HG02943 (cell line): ENCODE data around the gene ATP2B2.

ENCODE experiments used
- ATAC-seq: cut with Tn5 transposase; IDR thresholded peaks from one replicate; pipeline ENCODE4 v1.9.1; 2021; ENCODE audit warnings: mild to moderate bottlenecking, low read depth, moderate library complexity; ENCODE audit not compliant: unreplicated experiment

Gene ATP2B2

DNA sequence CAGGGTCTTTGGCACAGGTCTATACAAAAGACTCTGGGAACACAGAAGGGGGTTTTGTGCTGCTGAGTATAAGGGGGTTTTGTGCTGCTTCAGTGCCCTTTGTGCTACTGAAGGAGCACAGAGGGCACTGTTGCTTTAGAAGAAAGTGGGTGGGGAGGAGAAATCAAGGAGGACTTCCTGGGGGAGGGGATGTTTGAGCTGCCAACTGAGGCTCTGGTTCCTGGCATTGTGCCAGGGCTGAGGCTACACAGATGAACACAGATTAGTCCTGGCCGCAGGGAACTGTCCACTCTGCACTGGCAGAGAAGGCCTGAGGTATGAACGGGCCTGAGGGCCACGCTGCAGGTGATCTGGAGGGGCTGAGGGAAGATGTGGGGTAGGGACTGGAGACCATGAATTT, 152.2 kb downstream of the ATP2B2 start:
- ATAC-seq = no peak

GRCh38 chr3:10352146-10352911, 153.1 kb downstream of the ATP2B2 start:
- no peak for ATAC-seq

DNA sequence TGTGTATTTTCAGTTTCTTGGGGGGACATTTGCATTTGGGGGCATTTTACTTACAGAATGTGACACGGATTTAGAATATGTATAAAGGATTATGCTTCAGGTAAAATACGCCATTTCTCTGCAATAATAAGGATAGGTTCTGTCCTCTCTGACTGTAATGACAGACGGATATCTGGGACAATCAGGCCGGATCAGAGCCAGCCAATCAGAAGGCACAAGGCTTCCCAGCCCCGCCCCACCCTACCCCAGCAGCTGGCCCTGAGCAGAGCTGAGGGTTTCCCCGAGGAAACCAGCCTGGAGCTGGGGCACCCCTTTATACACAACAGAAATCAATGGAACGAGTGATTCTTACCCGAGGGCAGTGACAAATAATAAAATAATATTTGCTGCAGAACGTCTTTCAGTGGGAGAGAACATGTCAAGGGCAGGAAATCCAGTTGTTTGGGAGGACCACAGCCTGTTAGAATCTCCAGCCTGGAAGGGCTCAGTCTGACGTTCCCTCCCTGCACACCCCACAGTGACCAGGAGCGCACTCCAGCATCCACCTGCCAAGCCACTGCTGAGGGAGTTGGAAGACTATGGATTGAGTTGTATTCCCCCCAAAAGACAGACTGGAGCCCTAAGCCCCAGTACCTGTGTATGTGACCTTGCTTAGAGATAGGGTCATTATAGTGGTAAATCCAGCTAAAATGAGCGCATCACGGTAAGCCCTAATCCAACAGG, 154.2 kb downstream of the ATP2B2 start:
- no peak for ATAC-seq

GRCh38 chr3:10350324-10350985, 154.9 kb downstream of the ATP2B2 start:
- ATAC-seq = no peak

GRCh38 chr3:10349801-10350200, 155.6 kb downstream of the ATP2B2 start:
- ATAC-seq = no peak

DNA sequence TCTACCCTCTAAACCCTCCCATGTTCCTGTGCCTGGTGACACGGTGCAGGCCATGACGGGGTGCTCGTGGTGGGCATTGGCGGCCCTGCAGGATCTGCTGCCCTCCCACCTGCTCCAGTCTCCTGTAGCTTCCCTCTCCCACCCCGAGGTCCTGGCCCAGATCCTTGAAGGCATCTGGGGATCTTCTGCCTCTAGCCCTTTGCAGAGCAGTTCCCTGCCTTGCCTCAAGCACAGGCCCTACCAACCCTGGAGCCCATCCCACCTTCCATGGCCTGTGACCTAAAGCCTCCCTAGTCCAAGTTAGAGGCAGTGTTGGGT, 157.0 kb downstream of the ATP2B2 start:
- no peak for ATAC-seq

GRCh38 chr3:10347648-10348403, 157.6 kb downstream of the ATP2B2 start:
- no peak for ATAC-seq

- no peak for ATAC-seq
Measured at GRCh38 chr3:10345911-10346310, 159.5 kb downstream of the ATP2B2 start.

DNA sequence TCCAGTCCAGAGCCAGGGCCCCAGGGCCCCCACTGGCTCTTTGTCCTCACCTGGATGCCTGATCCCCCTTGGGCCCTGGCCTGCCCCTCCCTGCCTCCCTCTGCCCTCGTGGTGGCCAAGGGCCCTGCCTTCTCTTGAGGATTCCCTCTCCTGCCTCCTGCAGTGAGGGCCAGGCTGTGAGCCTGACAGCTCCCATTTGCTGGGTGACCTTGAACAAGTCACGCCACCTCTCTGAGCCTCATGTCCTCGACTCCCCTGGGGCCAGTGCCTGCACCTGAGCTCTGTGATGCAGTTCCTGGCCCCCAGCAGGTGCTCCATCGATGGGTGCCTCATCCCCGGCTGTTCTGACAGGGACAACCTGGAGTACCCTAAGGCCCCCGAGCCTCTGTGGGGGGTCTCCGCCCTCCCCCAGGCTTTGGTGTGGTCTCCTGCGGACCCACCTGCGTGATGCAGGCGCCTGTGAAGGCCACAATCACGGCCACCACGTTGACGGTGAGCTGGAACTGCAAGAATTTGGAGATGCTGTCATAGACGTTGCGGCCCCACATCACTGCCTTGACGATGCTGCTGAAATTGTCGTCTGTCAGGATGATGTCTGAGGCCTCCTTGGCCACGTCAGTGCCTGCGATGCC, 160.3 kb downstream of the ATP2B2 start:
- no peak for ATAC-seq

DNA sequence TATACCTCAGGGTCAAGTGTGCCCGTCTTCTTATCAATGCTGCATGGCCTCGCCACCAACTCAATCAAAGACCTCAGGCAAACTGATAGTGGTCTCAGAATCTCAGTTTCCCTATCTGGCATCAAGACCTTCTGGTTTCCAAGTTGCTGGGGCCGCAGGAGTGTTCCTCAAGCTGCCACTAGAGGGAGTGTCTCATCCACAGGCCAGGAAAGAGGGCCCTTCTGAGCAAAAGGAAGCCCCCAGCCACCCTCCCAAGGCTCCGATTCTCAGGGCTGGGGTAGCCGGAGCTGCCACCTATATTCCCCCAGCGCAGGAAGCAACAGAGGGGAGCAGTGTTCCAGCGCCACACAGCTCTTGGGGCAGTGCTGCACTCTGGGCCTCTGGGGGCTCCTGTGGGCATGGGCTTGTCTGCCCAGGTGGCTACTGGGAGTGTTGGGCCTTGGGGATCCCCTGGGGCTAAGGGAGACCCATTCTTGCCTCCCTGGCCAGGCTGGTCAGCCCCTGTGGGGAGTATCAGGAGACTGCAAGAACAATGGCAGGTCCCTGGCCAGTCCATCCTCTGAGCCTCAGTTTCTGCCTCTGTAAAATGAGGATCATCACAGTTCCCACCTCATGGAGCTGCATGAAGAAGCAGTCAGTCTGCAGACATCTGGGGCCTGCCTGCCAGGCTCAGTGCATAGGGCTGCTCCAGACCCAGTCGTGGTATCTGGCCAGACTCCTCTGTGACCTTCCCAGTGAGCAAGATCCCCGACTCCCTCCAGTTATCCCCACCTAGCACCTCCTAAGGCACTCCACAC, 161.0 kb downstream of the ATP2B2 start:
- ATAC-seq = no peak

DNA sequence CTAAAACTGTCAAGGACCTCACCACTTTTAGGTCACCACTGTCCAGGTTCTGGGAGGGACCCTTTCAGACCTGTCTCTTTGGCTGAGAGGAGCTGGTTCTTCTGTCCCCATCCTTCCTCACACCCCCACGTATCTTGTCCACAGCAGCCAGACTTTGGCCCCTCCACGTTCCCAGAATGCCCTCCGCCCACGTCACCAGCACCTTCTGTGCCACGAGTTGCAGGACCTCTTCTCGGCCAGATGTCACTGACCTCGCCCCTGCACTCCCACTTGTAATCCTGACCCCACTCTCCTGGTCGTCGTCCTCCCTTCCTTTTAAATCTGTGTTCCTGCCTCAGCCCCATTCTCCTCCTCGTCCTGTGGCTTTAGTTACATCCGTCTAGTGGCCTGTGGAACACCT, 161.9 kb downstream of the ATP2B2 start:
- no peak for ATAC-seq

- no peak for ATAC-seq
Measured at GRCh38 chr3:10342781-10343180, 162.6 kb downstream of the ATP2B2 start.

- no peak for ATAC-seq
Measured at GRCh38 chr3:10341901-10342398, 163.4 kb downstream of the ATP2B2 start.

DNA sequence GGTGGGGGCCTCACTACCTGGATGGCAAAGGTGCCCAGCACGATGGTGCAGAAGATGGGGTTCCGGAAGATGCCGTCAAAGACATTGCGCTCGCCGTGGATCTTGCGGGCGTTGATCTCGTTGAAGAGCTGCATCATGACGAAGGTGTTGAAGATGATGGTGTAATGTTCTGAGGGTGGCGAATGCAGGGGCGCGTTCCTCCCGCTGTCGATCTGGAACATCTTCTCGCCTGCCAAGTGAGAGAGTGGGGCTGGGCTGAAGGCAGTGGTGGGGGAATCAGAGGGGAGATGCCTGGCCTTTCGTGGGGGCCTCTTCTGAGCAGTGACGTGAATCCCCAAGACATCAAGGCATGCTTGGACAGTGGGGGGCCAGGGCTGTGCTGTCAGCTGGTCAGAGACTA, 164.9 kb downstream of the ATP2B2 start:
- no peak for ATAC-seq

DNA sequence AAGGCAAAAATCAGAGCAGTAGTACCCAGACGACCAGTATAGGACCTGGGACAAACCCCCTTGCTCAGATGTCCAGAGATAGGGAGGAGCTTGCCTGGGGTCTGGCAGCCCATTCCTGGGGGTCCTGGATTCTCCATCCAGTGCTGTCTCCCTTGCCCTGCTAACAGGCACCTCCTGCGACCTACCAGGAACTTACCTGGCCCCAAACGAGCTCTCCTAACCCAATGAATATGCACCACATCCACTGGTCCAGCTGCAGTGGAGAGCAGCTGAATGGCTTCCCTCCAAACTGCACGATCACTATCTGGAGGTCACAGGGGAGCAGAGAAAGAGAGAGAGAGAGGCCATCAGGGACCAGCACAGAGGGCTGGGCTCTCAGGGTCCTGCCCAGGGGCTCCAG, 165.3 kb downstream of the ATP2B2 start:
- ATAC-seq = no peak

GRCh38 chr3:10339376-10339955, 165.9 kb downstream of the ATP2B2 start:
- no peak for ATAC-seq

GRCh38 chr3:10338591-10339353, 166.6 kb downstream of the ATP2B2 start:
- no peak for ATAC-seq

DNA sequence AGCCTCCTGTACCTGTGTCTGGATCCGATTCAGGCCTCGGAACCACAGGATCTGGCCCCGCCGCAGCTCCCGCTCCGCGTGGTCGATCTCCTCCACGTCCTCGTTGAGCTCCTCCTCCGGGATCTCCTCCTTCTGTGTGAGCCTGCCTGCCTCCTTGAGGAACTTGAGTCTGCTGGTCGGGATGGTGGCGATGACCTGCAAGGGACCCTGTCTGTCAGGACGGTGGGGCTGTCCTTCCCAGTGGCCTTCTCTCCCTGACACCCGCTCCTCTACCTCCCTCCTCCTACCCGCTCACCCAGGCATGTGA, 167.3 kb downstream of the ATP2B2 start:
- ATAC-seq = no peak
